ENCODE measurements around the gene SULT1A2.
"Not testable (repeated sequence)": the region's sequence is repeated elsewhere in the genome, so short reads cannot be mapped to it uniquely, and the experiment has no call there.

Gene SULT1A2

DNA sequence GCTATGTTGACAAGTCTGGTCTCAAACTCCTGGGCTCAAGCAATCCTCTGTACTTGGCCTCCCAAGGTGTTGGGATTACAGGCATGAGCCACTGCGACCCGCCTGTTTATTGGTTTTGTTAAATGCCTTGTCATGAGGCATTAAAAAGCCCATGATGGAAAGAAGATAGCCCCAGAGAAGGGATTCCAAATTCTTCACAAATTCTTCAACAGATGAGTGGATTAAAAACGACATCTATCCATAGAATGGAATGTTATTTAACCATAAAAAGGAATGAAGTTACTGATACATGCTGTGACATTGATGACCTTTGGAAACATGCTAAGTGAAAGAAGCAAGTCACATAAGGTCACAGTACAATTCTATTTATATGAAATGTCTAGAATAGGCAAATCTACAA, 38.4 kb downstream of the SULT1A2 start:
- no peak for DNase-seq (ENCODE audit: low read depth in 2 of 2)

DNA sequence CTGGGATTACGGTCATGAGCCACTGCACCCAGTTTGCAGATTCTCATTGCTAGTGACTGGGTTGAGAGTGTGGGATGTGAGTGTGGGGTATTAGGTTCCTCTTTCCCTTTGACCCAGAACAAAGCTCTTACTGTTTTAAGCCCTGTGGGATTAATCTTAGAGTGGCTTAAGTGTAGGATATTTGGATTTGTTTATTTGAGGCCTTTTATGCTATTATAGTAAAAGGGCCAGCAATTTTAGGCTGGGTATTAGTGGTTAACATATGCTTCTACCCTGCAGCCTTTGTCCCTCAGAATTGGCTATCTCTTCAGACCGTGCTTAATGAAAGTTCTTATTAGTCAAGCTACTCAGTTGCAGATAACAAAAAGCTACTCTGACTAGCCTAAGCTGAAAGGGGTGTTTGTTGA, 39.9 kb downstream of the SULT1A2 start:
- no peak for DNase-seq (ENCODE audit: low read depth in 2 of 2)

DNA sequence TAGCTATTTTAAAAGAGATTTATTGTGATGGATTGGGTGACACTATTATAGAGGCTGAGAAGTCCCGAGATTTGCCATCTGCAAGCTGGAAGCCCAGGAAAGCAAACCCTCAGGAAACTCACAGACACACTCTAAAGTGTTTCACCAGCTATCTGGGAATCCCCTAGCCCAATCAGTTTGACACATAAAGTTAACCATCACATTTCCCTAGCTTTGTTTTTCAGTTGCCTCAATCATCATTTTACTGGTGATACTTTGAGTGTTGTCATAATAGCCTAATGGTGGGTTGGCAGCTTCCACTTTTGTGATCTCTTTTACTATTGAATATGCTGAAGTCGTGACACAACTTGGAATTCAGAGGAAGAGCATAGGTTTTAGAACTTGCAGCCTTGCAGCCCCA, 41.3 kb downstream of the SULT1A2 start:
- DNase-seq (ENCODE audit: low read depth in 2 of 2), result peak in 1 of 2 donors; percentile 4

DNA sequence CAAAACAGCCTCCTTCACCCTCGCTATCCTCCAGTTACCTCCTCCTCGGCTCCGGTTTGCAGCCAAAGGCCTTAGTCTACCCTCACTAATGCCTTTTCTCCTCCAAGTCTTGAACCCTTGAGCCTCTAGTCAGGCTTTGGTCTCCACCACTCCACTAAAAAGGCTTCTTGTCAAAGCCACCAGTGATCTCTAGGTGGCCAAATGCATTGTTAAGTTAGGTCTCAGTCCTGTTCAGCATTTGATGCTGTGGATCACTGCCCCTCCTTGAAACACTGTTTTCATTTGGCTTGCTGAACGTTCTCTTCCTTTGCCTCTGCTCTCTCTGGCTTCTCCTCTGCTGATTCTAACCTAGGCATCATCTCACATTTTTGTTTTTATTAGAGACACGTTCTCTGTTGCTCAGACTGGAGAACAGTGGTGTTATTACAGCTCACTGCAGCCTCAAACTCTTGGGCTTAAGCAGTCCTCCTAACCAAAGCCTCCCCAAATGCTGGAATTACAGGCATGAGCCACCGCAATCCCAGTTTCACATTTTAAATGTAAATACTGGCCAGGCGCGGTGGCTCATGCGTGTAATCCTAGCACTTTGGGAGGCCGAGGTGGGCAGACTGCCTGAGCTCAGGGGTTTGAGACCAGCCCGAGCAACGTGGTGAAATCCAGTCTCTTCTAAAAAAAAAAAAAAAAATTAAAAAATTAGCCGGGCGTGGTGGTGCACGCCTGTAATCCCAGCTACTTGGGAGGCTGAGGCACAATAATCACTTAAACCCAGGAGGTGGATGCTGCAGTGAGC, 42.0 kb downstream of the SULT1A2 start:
- DNase-seq (ENCODE audit: low read depth in 2 of 2), result no peak

DNA sequence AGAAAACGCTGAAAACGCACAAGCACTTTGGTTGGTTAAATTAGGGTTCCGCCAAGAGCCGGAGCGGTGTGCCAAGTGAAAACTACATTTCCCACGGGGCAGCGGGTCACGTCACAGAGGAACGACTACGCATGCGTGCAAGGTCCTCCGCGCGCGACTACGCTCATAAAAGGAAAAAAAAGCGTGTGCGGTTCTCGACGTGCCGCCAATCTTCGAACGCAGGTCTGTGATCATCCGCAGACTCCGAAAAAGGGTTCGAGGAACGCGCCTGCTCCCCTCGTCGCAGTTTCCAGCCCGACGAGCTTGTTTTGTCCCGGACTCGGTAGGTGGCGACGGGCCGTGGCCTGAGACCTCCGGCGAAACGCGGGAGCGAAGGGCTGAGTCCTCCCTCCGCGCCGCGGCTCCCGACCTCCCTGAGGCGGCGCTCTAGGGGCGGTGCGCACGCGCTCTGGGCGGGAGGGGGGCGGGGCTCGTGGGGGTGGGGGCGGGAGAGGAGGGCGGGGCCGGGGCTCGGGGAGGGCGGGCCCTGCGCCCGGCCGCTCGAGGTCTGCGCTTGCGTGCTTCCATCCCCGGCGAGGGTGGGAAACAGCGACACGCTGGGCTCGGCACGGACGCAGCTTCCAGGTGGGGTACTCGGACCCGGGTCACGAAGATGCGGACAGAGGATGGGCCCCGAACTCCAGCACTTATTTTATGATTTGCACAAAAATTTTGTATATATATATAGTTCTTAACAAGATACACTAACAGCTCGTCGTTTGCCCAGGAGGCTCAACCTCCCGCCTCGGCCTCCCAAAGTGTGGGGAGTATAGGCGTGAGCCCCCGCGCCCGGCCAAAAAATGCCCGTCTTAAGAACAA, 42.8 kb downstream of the SULT1A2 start, which contains the start of gene SGF29:
Gene SGF29, plus strand, starts transcription at position 145 of the 858 bp plus-strand sequence. CDS start 27,150 bp downstream, outside the sequence.
- peak; percentile 85 to 86 for DNase-seq (ENCODE audit: low read depth in 2 of 2)

DNA sequence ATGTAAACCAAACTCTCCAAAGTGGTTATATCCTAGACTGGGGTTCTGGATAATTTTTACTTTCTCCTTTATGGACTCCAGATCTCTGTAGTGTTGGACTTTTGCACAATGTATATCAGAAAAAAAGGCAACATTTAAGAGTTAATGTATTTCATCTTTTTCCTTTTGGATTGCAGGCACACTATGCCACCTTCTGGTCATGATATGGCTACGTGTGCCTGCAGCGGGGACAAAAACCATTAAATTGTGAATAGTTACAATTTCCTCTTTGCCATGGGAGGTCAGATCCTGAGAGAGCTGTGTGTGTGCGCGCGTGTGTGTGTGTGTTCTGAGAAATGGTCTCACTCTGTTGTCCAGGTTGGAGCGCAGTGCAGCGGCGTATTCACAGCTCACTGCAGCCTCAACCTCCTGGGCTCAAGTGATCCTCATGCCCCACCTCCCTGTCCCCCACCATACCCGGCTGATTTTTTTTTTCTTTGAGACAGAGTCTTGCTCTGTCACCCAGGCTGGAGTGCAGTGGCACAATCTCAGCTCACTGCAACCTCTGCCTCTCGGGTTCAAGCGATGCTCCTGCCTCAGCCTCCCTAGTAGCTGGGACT, 47.5 kb downstream of the SULT1A2 start:
- no peak for DNase-seq (ENCODE audit: low read depth in 2 of 2)

DNA sequence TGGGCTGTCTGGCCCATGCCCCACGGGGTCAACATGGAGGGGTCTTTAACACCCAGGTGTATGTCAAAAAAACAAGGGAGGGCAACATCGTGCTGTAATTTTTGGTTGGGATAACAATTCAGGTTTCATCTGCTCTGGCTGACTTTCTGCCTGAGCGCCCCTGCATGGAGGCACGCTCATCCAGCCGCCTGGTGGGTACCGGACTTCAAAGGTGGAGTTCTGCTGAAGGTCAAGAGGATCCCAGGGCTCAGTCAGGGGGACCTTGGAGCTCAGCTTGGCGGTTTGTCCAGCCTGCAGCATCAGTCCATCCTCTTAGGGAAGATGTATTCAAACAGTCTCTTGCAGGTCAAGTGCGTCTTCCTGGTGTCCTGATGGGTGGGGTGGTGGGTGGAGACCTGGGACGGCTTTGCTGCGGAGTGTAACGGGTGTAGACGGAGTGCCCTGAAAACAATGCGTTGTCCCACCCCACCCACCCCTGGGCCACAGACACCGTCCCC, 48.5 kb downstream of the SULT1A2 start:
- DNase-seq (ENCODE audit: low read depth in 2 of 2), result no peak

DNA sequence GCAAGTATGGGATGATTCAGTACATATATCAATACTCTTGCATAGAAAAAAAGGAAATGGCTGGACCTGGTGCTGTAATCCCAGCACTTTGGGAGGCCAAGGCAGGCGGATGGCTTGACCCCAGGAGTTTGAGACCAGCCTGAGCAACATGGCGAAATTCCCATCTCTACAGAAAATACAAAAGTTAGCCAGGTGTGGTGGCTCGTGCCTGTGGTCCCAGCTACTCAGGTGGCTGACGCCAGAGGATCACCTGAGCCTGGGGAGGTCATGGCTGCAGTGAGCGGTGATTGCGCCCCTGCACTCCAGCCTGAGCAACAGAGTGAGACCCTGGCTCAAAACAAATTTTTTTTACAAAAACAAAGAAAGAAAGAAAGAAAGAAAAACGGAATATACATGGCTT, 50.2 kb downstream of the SULT1A2 start:
- DNase-seq (ENCODE audit: low read depth in 2 of 2), result no peak

DNA sequence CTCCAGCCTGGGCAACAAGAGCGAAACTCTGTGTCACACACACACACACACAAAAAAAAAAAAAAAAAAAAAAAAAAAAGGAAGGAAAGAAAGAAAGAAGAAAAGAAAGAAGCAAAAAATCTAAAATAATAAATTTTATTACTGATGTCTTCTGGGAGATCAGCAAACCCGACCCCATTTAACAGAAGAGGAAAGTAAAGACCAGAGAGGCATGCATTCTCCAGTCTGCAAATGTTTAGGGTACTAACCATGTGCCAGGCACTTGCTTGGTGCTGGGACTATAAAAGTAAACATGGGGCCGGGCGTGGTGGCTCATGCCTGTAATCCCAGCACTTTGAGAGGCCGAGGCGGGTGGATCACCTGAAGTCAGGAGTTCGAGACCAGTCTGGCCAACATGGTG, 50.9 kb downstream of the SULT1A2 start:
- not testable (repeated sequence) for DNase-seq (ENCODE audit: low read depth in 2 of 2)

DNA sequence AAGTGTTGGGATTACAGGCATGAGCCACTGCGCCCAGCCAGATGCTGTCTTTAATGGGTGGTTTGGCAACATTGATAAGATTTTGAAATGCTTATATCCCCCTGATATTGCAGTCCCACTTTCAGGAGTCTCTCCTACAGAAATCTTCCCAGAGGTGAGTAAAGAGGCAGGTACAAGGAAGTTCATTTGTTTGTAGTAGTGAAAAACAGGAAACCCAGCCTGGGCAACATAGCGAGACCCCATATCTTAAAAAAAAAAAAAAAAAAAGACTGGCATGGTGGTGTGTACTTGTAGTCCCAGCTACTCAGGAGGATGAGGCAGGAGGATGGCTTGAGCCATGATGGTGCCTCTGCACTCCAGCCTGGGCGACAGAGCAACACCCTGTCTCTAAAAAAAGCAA, 51.9 kb downstream of the SULT1A2 start:
- DNase-seq (ENCODE audit: low read depth in 2 of 2), result no peak

DNA sequence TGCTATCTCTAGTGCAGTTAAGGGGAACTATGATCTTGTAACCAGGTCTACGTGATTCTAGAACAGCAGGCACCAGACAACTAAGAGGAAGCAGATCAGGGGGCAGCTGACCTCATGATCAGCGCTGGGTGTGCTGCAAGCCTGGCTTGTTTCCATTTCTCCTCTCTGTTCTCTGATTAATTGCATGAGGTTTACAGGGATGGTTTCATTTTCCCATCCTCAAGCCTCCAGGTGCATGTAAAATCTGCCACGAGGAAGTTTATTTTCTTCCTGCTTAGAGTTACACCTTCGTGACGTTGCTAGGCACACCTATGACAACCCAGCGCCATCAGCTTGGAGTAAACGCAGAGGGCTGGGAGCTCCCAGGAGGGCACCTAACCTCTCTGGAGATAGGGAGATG, 53.8 kb downstream of the SULT1A2 start:
- DNase-seq (ENCODE audit: low read depth in 2 of 2), result no peak

DNA sequence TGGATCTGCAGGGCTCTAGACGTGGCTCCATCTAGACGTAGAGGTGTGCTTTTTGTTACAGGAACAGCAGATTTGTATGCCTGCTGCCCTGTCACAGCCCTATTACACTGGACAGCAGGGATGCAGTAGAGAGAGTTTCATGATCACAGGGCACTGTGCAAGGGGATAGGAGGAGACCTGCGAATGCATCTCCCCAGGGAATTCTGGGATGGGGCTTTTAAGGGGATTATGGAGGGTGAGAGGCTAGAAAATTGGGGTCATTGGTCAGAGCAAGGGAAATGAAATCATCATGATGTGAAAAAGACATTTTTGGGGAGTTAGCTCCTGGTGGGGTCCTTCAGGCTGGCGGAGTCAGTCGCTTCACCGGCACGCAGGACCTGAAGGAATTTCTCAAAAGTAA, 54.2 kb downstream of the SULT1A2 start:
- DNase-seq (ENCODE audit: low read depth in 2 of 2), result no peak

All from stimulated activated CD4-positive, alpha-beta T cell treated with anti-CD3 and anti-CD28 coated beads, Interleukin-4, amount 100 ng/mL, for 48 hours (primary cell).